Naive thymus-derived CD8-positive, alpha-beta T cell (primary cell): ENCODE data around the gene PRX. TPM values are rescaled to one million over a fixed set of nuclear protein-coding genes. Genes with fewer than 3 reads are reported as not detected.
"Not testable (repeated sequence)": the region's sequence is repeated elsewhere in the genome, so short reads cannot be mapped to it uniquely, and the experiment has no call there.

Experiments
- ATAC-seq, 2 donors: fragments of 150-1000 bp; cut with Tn5 transposase in 1 of 2; sonication (Bioruptor Pico), chemical (Tn5 transposase) in 1 of 2; 1 replicate in 1 of 2; 2 replicates in 1 of 2; pipeline ENCODE4 v1.10.0; 2021; ENCODE audit warnings: mild to moderate bottlenecking in 2 of 2, moderate library complexity in 2 of 2
- POLR2A ChIA-PET: fragments of 350-600 bp; sonication (Branson Sonifier 250); formaldehyde crosslinking; loops from one replicate; lab custom pipeline; 2021; ENCODE audit warnings: antibody characterized with exemption; lab: Charles Lee
- DNase-seq, 10 donors: peaks; one replicate each; pipeline versions ENCODE4 v3.0.0 to v3.0.0-alpha.2; 2020 to 2022
- H3K27ac Mint-ChIP-seq, 10 donors: one replicate each; pipeline ENCODE4 v1.8.0; 2020 to 2022; ENCODE audit warnings: mild to moderate bottlenecking in 10 of 10, mixed read lengths in 10 of 10, moderate library complexity in 4 of 10, inconsistent platforms in 1 of 10
- H3K27me3 Mint-ChIP-seq, 5 donors: one replicate each; pipeline ENCODE4 v1.8.0; 2021 to 2022; ENCODE audit warnings: mixed read lengths in 5 of 5
- H3K36me3 Mint-ChIP-seq, 3 donors: one replicate each; pipeline ENCODE4 v1.8.0; 2020 to 2022; ENCODE audit warnings: mixed read lengths in 3 of 3, mild to moderate bottlenecking in 2 of 3, inconsistent platforms in 1 of 3
- H3K4me1 Mint-ChIP-seq, 4 donors: one replicate each; pipeline ENCODE4 v1.8.0; 2021 to 2022; ENCODE audit warnings: mixed read lengths in 4 of 4
- H3K4me3 Mint-ChIP-seq, 10 donors: one replicate each; pipeline ENCODE4 v1.8.0; 2020 to 2022; ENCODE audit warnings: mild to moderate bottlenecking in 10 of 10, mixed read lengths in 10 of 10, moderate library complexity in 6 of 10, inconsistent platforms in 1 of 10
- H3K9me3 Mint-ChIP-seq, 9 donors: one replicate each; pipeline ENCODE4 v1.8.0; 2020 to 2022; ENCODE audit warnings: mixed read lengths in 9 of 9, mild to moderate bottlenecking in 3 of 9, inconsistent platforms in 1 of 9, moderate library complexity in 1 of 9
- polyA plus RNA-seq, 3 donors: library from polyadenylated mRNA; unstranded; fragments of 300-500 nt; fragmentation: Illumina TruSeq; gene quantifications; one replicate each; pipeline ENCODE4 v1.2.3, GENCODE V29; 2021
- total RNA-seq, 8 experiments: library from RNA in 2 of 8; stranded (reverse) in 2 of 8; gene quantifications; one replicate each; pipeline ENCODE4 v1.2.3 and lab custom pipeline; 2021 to 2026

Gene PRX
- total and polyA plus RNA-seq, 5 experiments from 2014 or later: 0.39 to 4.0 (median 0.49) TPM

- Mint-ChIP-seq H3K9me3 (no peaks in the 10 kb centered on the region), H3K27me3 (no peaks in the 10 kb centered on the region), H3K4me1 (peaks cover 10 to 27% (median 15%) of the 10 kb centered on the region in 4 donors), H3K36me3 (no peaks in the 10 kb centered on the region), H3K4me3 (peak overlapping the region; percentile 89 to 99 (median 95)), H3K27ac (peak overlapping the region; percentile 94 to 100 (median 98))
- ATAC-seq (peak; percentile 86 to 90), DNase-seq (peak in 8 of 10 donors; percentile 26 to 61 (median 47))
- POLR2A ChIA-PET: interaction anchor here (0.6 to 4.4 kb wide), 6 partner anchors 8 to 189 kb away, joined by 4 to 32 read pairs (median 6); partner anchors contain the start of genes SERTAD1 and SERTAD3
Observed at GRCh38 chr19:40433391-40434216, 20.4 kb upstream of the PRX start.

GRCh38 chr19:40432760-40433159 is 19.6 kb upstream of the PRX start:
- Mint-ChIP-seq H3K4me3 (peak overlapping the region; percentile 89 to 99 (median 95)), H3K4me1 (peaks cover 7 to 27% (median 14%) of the 10 kb centered on the region in 4 donors), H3K27ac (peak overlapping the region in 9 of 10 donors; percentile 15 to 100 (median 97))
- H3K27me3 Mint-ChIP-seq, H3K36me3 Mint-ChIP-seq, H3K9me3 Mint-ChIP-seq, DNase-seq, ATAC-seq: not testable (repeated sequence)
- POLR2A ChIA-PET: interaction anchor here (0.7 to 4.4 kb wide), 5 partner anchors 9 to 161 kb away, joined by 3 to 32 read pairs (median 7); partner anchors contain the start of gene SERTAD3

- Mint-ChIP-seq H3K4me3 (peak overlapping the region in 6 of 10 donors; percentile 10 to 56 (median 17)), H3K36me3 (no peaks in the 10 kb centered on the region), H3K4me1 (peaks cover 7 to 30% (median 14%) of the 10 kb centered on the region in 4 donors), H3K27ac (peak overlapping the region in 3 of 10 donors; percentile 10 to 43 (median 27)), H3K9me3 (no peaks in the 10 kb centered on the region), H3K27me3 (no peaks in the 10 kb centered on the region)
- DNase-seq (no peak), ATAC-seq (no peak)
- POLR2A ChIA-PET: interaction anchor here (0.7 to 4.4 kb wide), 4 partner anchors 11 to 497 kb away, joined by 3 to 32 read pairs (median 5); partner anchors contain the start of genes SERTAD3 and SPTBN4
Observed at GRCh38 chr19:40431698-40432097, 18.5 kb upstream of the PRX start.

- not testable (repeated sequence) for H3K4me3 Mint-ChIP-seq, ATAC-seq, H3K27me3 Mint-ChIP-seq, H3K9me3 Mint-ChIP-seq, DNase-seq, H3K27ac Mint-ChIP-seq, H3K36me3 Mint-ChIP-seq
- POLR2A ChIA-PET: interaction anchor here (1.9 kb wide), 1 partner anchor 9 kb away, joined by 5 read pairs; no protein-coding TSS in a partner anchor
- H3K4me1 Mint-ChIP-seq: peaks cover 7 to 31% (median 18%) of the 10 kb centered on the region in 4 donors
Observed at GRCh38 chr19:40430242-40430641, 17.1 kb upstream of the PRX start.

- not testable (repeated sequence) for H3K36me3 Mint-ChIP-seq, H3K27me3 Mint-ChIP-seq, H3K27ac Mint-ChIP-seq, H3K9me3 Mint-ChIP-seq, DNase-seq, H3K4me3 Mint-ChIP-seq, ATAC-seq
- H3K4me1 Mint-ChIP-seq: peaks cover 8 to 27% (median 21%) of the 10 kb centered on the region in 4 donors
- POLR2A ChIA-PET: interaction anchor here (0.7 to 4.5 kb wide), 2 partner anchors 14 to 1286 kb away, joined by 5 to 61 read pairs; partner anchors contain the start of gene SERTAD3
Observed at GRCh38 chr19:40428197-40428596, 15.0 kb upstream of the PRX start.

- peak within 1 kb of the TSS; percentile 86 to 98 (median 94) for H3K4me3 Mint-ChIP-seq
- peak within 1 kb of the TSS; percentile 91 to 100 (median 98) for H3K27ac Mint-ChIP-seq
- no peaks in the 10 kb centered on the region for H3K9me3 Mint-ChIP-seq
- H3K36me3 Mint-ChIP-seq: peaks cover 0 to 6% (median 0%) of the 10 kb centered on the region in 3 donors
- ATAC-seq (peak; percentile 87 to 92), DNase-seq (peak; percentile 98 to 100 (median 100))
- POLR2A ChIA-PET: interaction anchor here (0.6 to 5.5 kb wide), 18 partner anchors 7 to 972 kb away, joined by 3 to 73 read pairs (median 5); partner anchors contain the start of genes AKT2, BLVRB, C19orf47 and HNRNPUL1
- peaks cover 0 to 2% (median 0%) of the 10 kb centered on the region in 5 donors for H3K27me3 Mint-ChIP-seq
- peaks cover 8 to 33% (median 22%) of the 10 kb centered on the region in 4 donors for H3K4me1 Mint-ChIP-seq
Observed at GRCh38 chr19:40425450-40426287, 12.5 kb upstream of the PRX start, which contains the start of gene SERTAD1. Gene SERTAD1 (minus strand): TSS chr19:40425992. CDS start chr19:40423546, 2,446 bp downstream.

GRCh38 chr19:40424637-40425449 is 11.7 kb upstream of the PRX start:
- Mint-ChIP-seq H3K27me3 (peaks cover 0 to 2% (median 0%) of the 10 kb centered on the region in 5 donors), H3K27ac (peak overlapping the region; percentile 91 to 100 (median 98)), H3K9me3 (no peaks in the 10 kb centered on the region), H3K4me1 (peaks cover 8 to 35% (median 23%) of the 10 kb centered on the region in 4 donors), H3K36me3 (peaks cover 0 to 6% (median 0%) of the 10 kb centered on the region in 3 donors), H3K4me3 (peak overlapping the region; percentile 86 to 98 (median 94))
- ATAC-seq (no peak), DNase-seq (peak in 1 of 10 donors; percentile 12)
- POLR2A ChIA-PET: interaction anchor here (1.4 to 5.5 kb wide), 7 partner anchors 8 to 838 kb away, joined by 3 to 73 read pairs (median 8); partner anchors contain the start of genes BLVRB, SERTAD3 and SPTBN4

GRCh38 chr19:40423938-40424337 is 10.8 kb upstream of the PRX start:
- peaks cover 0 to 6% (median 0%) of the 10 kb centered on the region in 3 donors for H3K36me3 Mint-ChIP-seq
- no peaks in the 10 kb centered on the region for H3K9me3 Mint-ChIP-seq
- H3K27ac Mint-ChIP-seq: peak overlapping the region; percentile 73 to 100 (median 86)
- H3K4me3 Mint-ChIP-seq: peak overlapping the region in 8 of 10 donors; percentile 18 to 97 (median 68)
- DNase-seq (no peak), ATAC-seq (no peak)
- POLR2A ChIA-PET: interaction anchor here (1.4 to 5.5 kb wide), 6 partner anchors 9 to 839 kb away, joined by 3 to 73 read pairs (median 8); partner anchors contain the start of genes BLVRB, SERTAD3 and SPTBN4
- H3K4me1 Mint-ChIP-seq: peaks cover 9 to 38% (median 26%) of the 10 kb centered on the region in 4 donors
- H3K27me3 Mint-ChIP-seq: peaks cover 0 to 2% (median 0%) of the 10 kb centered on the region in 5 donors

GRCh38 chr19:40422748-40423566 is 9.8 kb upstream of the PRX start:
- POLR2A ChIA-PET: interaction anchor here (0.6 to 5.5 kb wide), 7 partner anchors 9 to 457 kb away, joined by 3 to 73 read pairs (median 4); partner anchors contain the start of genes BLVRB, PRX, SERTAD3 and SPTBN4
- DNase-seq: peak in 1 of 10 donors; percentile 61
- H3K9me3 Mint-ChIP-seq: no peaks in the 10 kb centered on the region
- peak overlapping the region in 8 of 10 donors; percentile 19 to 93 (median 69) for H3K4me3 Mint-ChIP-seq
- H3K36me3 Mint-ChIP-seq: peaks cover 0 to 6% (median 0%) of the 10 kb centered on the region in 3 donors
- H3K27ac Mint-ChIP-seq: peak overlapping the region; percentile 15 to 98 (median 94)
- peaks cover 9 to 42% (median 30%) of the 10 kb centered on the region in 4 donors for H3K4me1 Mint-ChIP-seq
- peaks cover 0 to 2% (median 0%) of the 10 kb centered on the region in 5 donors for H3K27me3 Mint-ChIP-seq
- ATAC-seq: no peak
